HG02610 (cell line): ENCODE results near the gene SLC25A45.

Experiments used
- ATAC-seq: cut with Tn5 transposase; IDR thresholded peaks from one replicate; pipeline ENCODE4 v1.9.1; 2021; ENCODE audit warnings: mild to moderate bottlenecking, moderate library complexity; ENCODE audit not compliant: unreplicated experiment

The SLC25A45 gene

GRCh38 chr11:65404638-65405339, 22.3 kb upstream of the SLC25A45 start:
- ATAC-seq: no peak

- no peak for ATAC-seq
Measured at GRCh38 chr11:65404210-65404609, 21.8 kb upstream of the SLC25A45 start.

- ATAC-seq: no peak
Measured at GRCh38 chr11:65403607-65404121, 21.2 kb upstream of the SLC25A45 start.

- no peak for ATAC-seq
Measured at GRCh38 chr11:65402790-65403189, 20.3 kb upstream of the SLC25A45 start.

- no peak for ATAC-seq
Measured at GRCh38 chr11:65401803-65402248, 19.4 kb upstream of the SLC25A45 start.

GRCh38 chr11:65401073-65401802, 18.8 kb upstream of the SLC25A45 start:
- no peak for ATAC-seq

GRCh38 chr11:65400307-65401072, 18.0 kb upstream of the SLC25A45 start:
- ATAC-seq: no peak

- no peak for ATAC-seq
Measured at GRCh38 chr11:65399845-65400244, 17.4 kb upstream of the SLC25A45 start.

- no peak for ATAC-seq
Measured at GRCh38 chr11:65399249-65399648, 16.8 kb upstream of the SLC25A45 start.

GRCh38 chr11:65398362-65398910, 16.0 kb upstream of the SLC25A45 start:
- ATAC-seq: no peak

GRCh38 chr11:65396769-65397745, 14.6 kb upstream of the SLC25A45 start:
- no peak for ATAC-seq

GRCh38 chr11:65395961-65396530, 13.6 kb upstream of the SLC25A45 start:
- ATAC-seq: no peak

GRCh38 chr11:65394125-65394536, 11.7 kb upstream of the SLC25A45 start:
- ATAC-seq: no peak

- no peak for ATAC-seq
Measured at GRCh38 chr11:65393513-65394079, 11.2 kb upstream of the SLC25A45 start.

- no peak for ATAC-seq
Measured at GRCh38 chr11:65392899-65393298, 10.5 kb upstream of the SLC25A45 start.

GRCh38 chr11:65392186-65392829, 9.9 kb upstream of the SLC25A45 start:
- ATAC-seq: no peak

GRCh38 chr11:65390996-65391395, 8.6 kb upstream of the SLC25A45 start:
- ATAC-seq: no peak

- ATAC-seq: no peak
Measured at GRCh38 chr11:65390099-65390941, 7.9 kb upstream of the SLC25A45 start.
